GM21447 (cell line): ENCODE data around the gene FRMD6.
"Not testable (repeated sequence)": the region's sequence is repeated elsewhere in the genome, so short reads cannot be mapped to it uniquely, and the experiment has no call there.

Source experiments
- ATAC-seq: cut with Tn5 transposase; IDR thresholded peaks from one replicate; pipeline ENCODE4 v1.9.1; 2021; ENCODE audit not compliant: unreplicated experiment

The FRMD6 gene

DNA sequence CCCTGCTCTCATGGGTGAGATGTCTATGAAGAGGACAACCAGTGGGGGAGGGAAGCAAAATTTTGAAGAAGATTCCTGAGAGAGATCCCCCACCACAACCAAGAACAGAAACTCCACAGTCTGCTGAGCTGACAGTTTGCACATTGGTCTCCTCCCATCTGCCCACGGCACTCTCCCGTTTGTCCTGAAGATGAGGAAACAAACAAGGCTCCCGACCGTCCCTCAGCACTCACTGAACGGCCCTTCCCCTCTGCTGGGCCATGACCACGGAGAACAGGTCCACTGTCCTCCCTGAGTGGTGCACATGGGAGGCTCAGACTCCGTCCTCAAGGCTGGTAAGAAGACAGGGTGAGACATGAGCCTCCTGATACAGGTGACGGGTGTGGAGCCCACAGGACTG, 114.9 kb downstream of the FRMD6 start:
- ATAC-seq, result not testable (repeated sequence)

- not testable (repeated sequence) for ATAC-seq
These were observed 117.6 kb downstream of the FRMD6 start for GRCh38 chr14:51769261-51769660.

DNA sequence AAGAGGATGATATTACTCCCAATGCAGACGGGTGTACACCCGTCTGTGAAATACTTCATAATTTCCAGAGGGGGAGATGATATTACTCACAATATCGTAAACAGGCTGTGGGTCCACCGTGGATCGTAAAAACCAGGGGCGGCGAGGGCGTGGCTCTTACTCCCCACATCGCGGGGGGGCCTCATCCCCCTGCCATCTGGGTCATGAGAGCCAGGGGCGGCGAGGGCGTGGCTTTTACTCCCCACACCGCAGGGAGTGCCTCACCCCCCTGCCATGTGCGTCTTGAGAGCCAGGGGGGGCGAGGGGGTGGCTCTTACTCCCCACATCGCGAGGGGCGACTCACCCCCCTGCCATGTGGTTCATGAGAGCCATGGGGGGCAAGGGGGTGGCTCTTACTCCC, 122.5 kb downstream of the FRMD6 start:
- no peak for ATAC-seq

GRCh38 chr14:51776102-51776894, 124.6 kb downstream of the FRMD6 start:
- no peak for ATAC-seq

DNA sequence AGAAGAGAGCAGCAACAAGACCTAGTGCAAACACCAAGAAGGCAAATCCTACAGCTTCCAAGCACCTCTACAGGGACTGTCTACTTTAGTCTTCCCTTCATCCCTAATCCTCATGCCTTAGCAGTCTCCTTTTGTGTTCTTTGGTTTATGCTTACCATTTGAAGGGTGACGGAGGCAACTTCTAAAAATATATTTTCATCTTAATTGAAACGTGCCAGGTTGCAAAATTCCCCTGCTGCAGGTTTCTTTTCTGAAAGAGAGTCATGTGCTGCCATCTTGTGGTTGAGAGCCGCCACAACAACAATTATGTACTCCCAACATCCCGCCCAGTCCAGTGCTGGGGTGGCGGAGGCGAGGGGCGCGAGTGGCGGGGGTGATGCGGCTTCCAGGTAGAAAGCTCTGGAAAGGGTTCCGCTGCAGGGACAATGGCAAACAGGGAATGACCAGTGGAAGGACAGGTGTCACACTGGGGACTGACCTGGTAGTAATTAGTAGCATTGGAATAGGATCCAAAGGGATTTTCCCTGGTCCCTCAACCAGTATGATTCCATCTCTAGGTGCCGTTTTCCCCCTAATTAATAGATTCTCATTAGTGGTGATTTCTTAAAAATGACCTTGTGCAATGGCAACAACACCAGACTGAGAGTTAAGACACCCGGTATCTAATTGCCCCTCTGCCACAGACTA, 128.4 kb downstream of the FRMD6 start:
- no peak for ATAC-seq
